H1 (cell line): ENCODE measurements around the gene FMNL1. TPM values are rescaled to one million over a fixed set of nuclear protein-coding genes. Genes with fewer than 3 reads are reported as not detected.

ENCODE experiments used
- CTCF ChIA-PET: fragments of 300-600 bp; sonication (Branson Sonifier 250); formaldehyde crosslinking; loops from one replicate; lab custom pipeline; 2021; ENCODE audit not compliant: partially characterized antibody; lab: Charles Lee
- POLR2A ChIA-PET: fragments of 300-600 bp; sonication (Branson Sonifier 250); formaldehyde crosslinking; loops from one replicate; lab custom pipeline; 2021; ENCODE audit warnings: inconsistent platforms; ENCODE audit not compliant: partially characterized antibody; lab: Charles Lee
- DNase-seq, 2 experiments: peaks; one replicate each; pipeline versions ENCODE4 v3.0.0 to v3.0.0-alpha.2; 2010 to 2022; ENCODE audit warnings: low spot score in 2 of 2, low read depth in 1 of 2, mixed read lengths in 1 of 2
- FAIRE-seq: peaks from 2 replicates; lab custom pipeline; 2011; peaks lifted over from hg19 to GRCh38; lab: Jason Lieb, UNC
- H2AFZ ChIP-seq: 2 replicates; pipeline ENCODE4 v1.8.1; 2012; ENCODE audit warnings: low read length, inconsistent platforms
- H2AK5ac ChIP-seq: 2 replicates; pipeline ENCODE4 v1.6.1; 2013; ENCODE audit warnings: low read depth, low read length
- H2BK120ac ChIP-seq: replicated peaks from 2 replicates; pipeline ENCODE3; 2013; ENCODE audit warnings: low read depth, low read length, inconsistent platforms
- H2BK12ac ChIP-seq: 2 replicates; pipeline ENCODE4 v1.6.1; 2013; ENCODE audit warnings: low read depth, low read length
- H2BK15ac ChIP-seq: 2 replicates; pipeline ENCODE4 v1.6.1; 2013; ENCODE audit warnings: low read length
- H2BK20ac ChIP-seq: 2 replicates; pipeline ENCODE4 v1.6.1; 2013; ENCODE audit warnings: low read length
- H2BK5ac ChIP-seq: 2 replicates; pipeline ENCODE4 v1.6.1; 2013; ENCODE audit warnings: low read depth, low read length
- H3K14ac ChIP-seq: 2 replicates; pipeline ENCODE4 v1.6.1; 2013; ENCODE audit warnings: inconsistent platforms; ENCODE audit not compliant: insufficient read length
- H3K18ac ChIP-seq: 2 replicates; pipeline ENCODE4 v1.6.1; 2013; ENCODE audit warnings: low read length; ENCODE audit errors: extremely low read depth
- H3K23ac ChIP-seq: 2 replicates; pipeline ENCODE4 v1.6.1; 2013; ENCODE audit warnings: inconsistent platforms; ENCODE audit not compliant: insufficient read length
- H3K23me2 ChIP-seq: 2 replicates; pipeline ENCODE4 v1.6.1; 2013; ENCODE audit warnings: low read depth, low read length
- H3K27ac ChIP-seq: 2 replicates; pipeline ENCODE4 v1.6.1; 2011; ENCODE audit warnings: low read depth, low read length, inconsistent platforms
- H3K27me3 ChIP-seq, 4 experiments: replicated peaks in 1 of 4; 1 replicate in 1 of 4; 2 replicates in 3 of 4; pipeline versions ENCODE4 v1.6.1 to v1.8.1; 2011 to 2013; ENCODE audit warnings: low read length in 3 of 4, mild to moderate bottlenecking in 3 of 4, inconsistent platforms in 2 of 4, mixed read lengths in 2 of 4, moderate library complexity in 1 of 4; ENCODE audit not compliant: control insufficient read depth in 3 of 4, insufficient read depth in 3 of 4; ENCODE audit errors: extremely low read depth in 1 of 4
- H3K36me3 ChIP-seq, 4 experiments: 2 replicates each; pipeline versions ENCODE4 v1.6.1 to v1.8.1; 2011 to 2013; ENCODE audit warnings: mild to moderate bottlenecking in 4 of 4, low read length in 3 of 4, moderate library complexity in 2 of 4, control low read depth in 1 of 4, inconsistent platforms in 1 of 4; ENCODE audit not compliant: insufficient read depth in 4 of 4, control insufficient read depth in 2 of 4
- H3K4ac ChIP-seq: replicated peaks from 2 replicates; pipeline ENCODE3; 2013; ENCODE audit warnings: low read length, low read depth, mixed read lengths, inconsistent platforms; ENCODE audit not compliant: insufficient read length
- H3K4me1 ChIP-seq, 4 experiments: replicated peaks in 1 of 4; 1 replicate in 1 of 4; 2 replicates in 3 of 4; pipeline versions ENCODE4 v1.6.1 to v1.8.1; 2011 to 2013; ENCODE audit warnings: low read length in 3 of 4, inconsistent platforms in 2 of 4, mixed read lengths in 1 of 4; ENCODE audit not compliant: insufficient read depth in 4 of 4, control insufficient read depth in 3 of 4
- H3K4me2 ChIP-seq, 2 experiments: 2 replicates each; pipeline versions ENCODE4 v1.6.1 to v1.8.1; 2011 to 2013; ENCODE audit warnings: low read depth in 2 of 2, low read length in 2 of 2, control low read depth in 1 of 2, inconsistent platforms in 1 of 2, mild to moderate bottlenecking in 1 of 2; ENCODE audit not compliant: insufficient read depth in 1 of 2
- H3K4me3 ChIP-seq, 4 experiments: fragments of 200-600, 300-600 bp in 1 of 4; sonication (generic), shearing (Covaris generic), sonication (Bioruptor Twin) in 1 of 4; 2 replicates each; pipeline versions ENCODE4 v1.5.1 to v1.8.1; 2011 to 2016; ENCODE audit warnings: low read length in 4 of 4, low read depth in 3 of 4, control low read depth in 2 of 4, inconsistent platforms in 2 of 4, mild to moderate bottlenecking in 2 of 4, mixed read lengths in 1 of 4, moderate library complexity in 1 of 4; ENCODE audit not compliant: insufficient read depth in 2 of 4; ENCODE audit errors: extremely low read depth in 1 of 4
- H3K56ac ChIP-seq: replicated peaks from 2 replicates; pipeline ENCODE3; 2013; ENCODE audit warnings: low read depth, mild to moderate bottlenecking, mixed read lengths, low read length, inconsistent platforms; ENCODE audit not compliant: insufficient read length
- H3K79me1 ChIP-seq: 2 replicates; pipeline ENCODE4 v1.6.1; 2013; ENCODE audit warnings: low read depth, low read length, control low read depth
- H3K79me2 ChIP-seq, 2 experiments: 2 replicates each; pipeline versions ENCODE4 v1.6.1 to v1.8.1; 2012 to 2013; ENCODE audit warnings: low read length in 2 of 2, mild to moderate bottlenecking in 2 of 2, inconsistent platforms in 1 of 2; ENCODE audit not compliant: insufficient read depth in 2 of 2, control insufficient read depth in 1 of 2
- H3K9ac ChIP-seq, 4 experiments: replicated peaks in 1 of 4; 1 replicate in 1 of 4; 2 replicates in 3 of 4; pipeline versions ENCODE4 v1.6.1 to v1.8.1; 2011 to 2013; ENCODE audit warnings: low read depth in 3 of 4, low read length in 3 of 4, control low read depth in 2 of 4, mild to moderate bottlenecking in 2 of 4, moderate library complexity in 2 of 4, inconsistent platforms in 1 of 4; ENCODE audit errors: extremely low read depth in 1 of 4
- H3K9me3 ChIP-seq, 2 experiments: 2 replicates each; pipeline versions ENCODE4 v1.6.1 to v1.8.1; 2012 to 2013; ENCODE audit warnings: mild to moderate bottlenecking in 2 of 2, moderate library complexity in 2 of 2, control low read depth in 1 of 2, inconsistent platforms in 1 of 2, low read depth in 1 of 2, low read length in 1 of 2, mixed read lengths in 1 of 2; ENCODE audit not compliant: insufficient read depth in 2 of 2
- H4K20me1 ChIP-seq, 2 experiments: replicated peaks in 1 of 2; 2 replicates each; pipeline versions ENCODE3 to v1.8.1; 2011 to 2013; ENCODE audit warnings: inconsistent platforms in 2 of 2, low read length in 2 of 2, mild to moderate bottlenecking in 1 of 2; ENCODE audit not compliant: insufficient read depth in 2 of 2, control insufficient read depth in 1 of 2
- H4K5ac ChIP-seq: 2 replicates; pipeline ENCODE4 v1.6.1; 2013; ENCODE audit warnings: low read length, low read depth, mixed read lengths, inconsistent platforms; ENCODE audit not compliant: insufficient read length
- H4K8ac ChIP-seq: 2 replicates; pipeline ENCODE4 v1.8.0; 2013; ENCODE audit warnings: mild to moderate bottlenecking, moderate library complexity, low read length, inconsistent platforms; ENCODE audit not compliant: insufficient read depth; ENCODE audit errors: extremely low read depth
- H4K91ac ChIP-seq: replicated peaks from 2 replicates; pipeline ENCODE3; 2013; ENCODE audit warnings: low read length, mixed read lengths, inconsistent platforms; ENCODE audit not compliant: insufficient read length
- WGBS, 2 experiments: shearing (Covaris generic) in 1 of 2; methylation state at CpG; one replicate each; pipeline versions ENCODE4 v1.1.6 to v1.1.7; 2013 to 2015; ENCODE audit warnings: low lambda C conversion rate in 2 of 2, mixed read lengths in 2 of 2, inconsistent platforms in 1 of 2, low coverage in 1 of 2, missing lambda C conversion rate in 1 of 2; ENCODE audit not compliant: insufficient replicate concordance in 2 of 2, insufficient coverage in 1 of 2, insufficient read length in 1 of 2; ENCODE audit errors: extremely low coverage in 1 of 2, missing lambda C conversion rate in 1 of 2; 5-methylcytosine and 5-hydroxymethylcytosine counted together
- polyA plus RNA-seq, 7 experiments: library from polyadenylated mRNA; depleted of rRNA in 3 of 7; stranded (reverse) in 5 of 7; unstranded in 2 of 7; fragments of >200 nt in 5 of 7; fragments of 200-250 nt in 2 of 7; gene quantifications; 1 replicate in 5 of 7; 2 replicates in 1 of 7; 4 replicates in 1 of 7; pipeline versions ENCODE4 v1.2.1 to v1.2.3, GENCODE V29; 2011 to 2013; ENCODE audit warnings: missing spikeins in 2 of 7, mixed read lengths in 2 of 7
- total RNA-seq: library from RNA; stranded (reverse); fragmentation: NEBNext Ultra II Directional; extraction: Animal tissue kit (Norgen Biotek cat#: 25700); gene quantifications from 2 replicates; pipeline ENCODE4 v1.2.1, GENCODE V29; 2021

FMNL1 gene
- total and polyA plus RNA-seq, 2 of the 8 experiments (the other 6 are each of a cell fraction or from before 2014, with no cell fraction given): 2.5 to 8.6 TPM

DNA sequence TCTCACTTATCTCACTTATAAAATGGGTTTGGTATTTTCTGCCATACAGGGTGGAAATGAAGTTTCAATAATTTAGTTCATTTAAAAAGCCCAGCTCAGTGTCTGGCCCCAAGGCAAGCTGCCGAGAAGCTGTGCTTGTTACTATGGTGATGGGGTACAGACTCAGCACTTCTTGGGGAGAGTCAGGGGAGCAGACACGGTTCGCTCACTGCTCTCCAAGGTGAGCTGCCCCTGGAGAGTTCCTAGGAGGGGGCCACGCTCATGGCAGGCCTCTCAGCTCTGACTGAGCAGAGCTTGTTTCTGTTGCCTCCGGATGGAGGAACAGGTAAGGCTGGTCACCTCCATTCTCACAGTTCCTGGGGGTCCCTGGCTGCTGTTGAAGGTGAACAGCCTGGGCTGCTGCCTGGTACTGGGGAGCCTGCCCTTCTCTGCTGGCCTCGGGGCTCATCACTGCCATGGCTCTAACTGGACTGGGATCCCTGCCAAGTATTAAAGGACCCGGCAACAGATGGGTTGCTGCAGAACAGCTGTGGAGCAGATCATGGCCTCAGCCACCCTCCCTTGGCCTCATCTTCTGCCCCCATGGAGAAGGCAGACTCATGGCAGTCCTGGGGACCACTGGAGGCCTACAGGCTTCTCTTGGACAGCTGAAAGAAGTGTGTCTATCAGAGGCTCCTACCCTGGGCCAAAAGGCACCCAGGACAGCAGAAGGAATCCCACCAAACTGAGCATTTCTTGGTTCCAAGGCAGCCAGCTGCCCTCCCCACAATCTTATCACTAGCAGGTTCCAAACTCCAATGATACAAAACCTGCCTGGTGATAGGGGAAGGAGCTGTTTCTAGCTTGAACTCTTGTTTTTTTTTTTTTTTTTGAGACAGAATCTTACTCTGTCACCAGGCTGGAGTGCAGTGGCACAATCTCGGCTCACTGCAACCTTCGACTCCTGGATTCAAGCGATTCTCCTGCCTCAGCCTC is 66.1 kb downstream of the FMNL1 start:
- Histone ChIP-seq H2BK12ac (no peak overlapping the region), H4K8ac (no peak overlapping the region), H2BK20ac (no peak overlapping the region), H3K79me2 (no peaks in the 10 kb centered on the region), H3K4me1 (no peaks in the 10 kb centered on the region), H3K36me3 (peaks cover 0 to 12% (median 9%) of the 10 kb centered on the region in 4 experiments; a peak in 2 of 8 replicates), H2BK15ac (no peak overlapping the region), H3K23ac (no peak overlapping the region), H4K5ac (no peak overlapping the region), H3K27ac (no peak overlapping the region), H3K79me1 (peaks cover 6% of the 10 kb centered on the region), H3K14ac (no peak overlapping the region), H3K23me2 (no peaks in the 10 kb centered on the region), H2BK120ac (no peak overlapping the region), H4K20me1 (peaks cover 0 to 3% of the 10 kb centered on the region in 2 experiments), H3K4ac (no peak overlapping the region), H3K4me3 (no peak overlapping the region), H3K9ac (no peak overlapping the region), H4K91ac (no peak overlapping the region), H3K4me2 (no peak overlapping the region), H3K9me3 (no peaks in the 10 kb centered on the region), H2BK5ac (no peak overlapping the region), H2AFZ (no peak overlapping the region), H3K18ac (no peak overlapping the region), H2AK5ac (no peak overlapping the region), H3K56ac (no peak overlapping the region), H3K27me3 (no peaks in the 10 kb centered on the region)
- ChIA-PET CTCF (interaction anchor here (0.6 to 29.1 kb wide), 12 partner anchors 14 to 139 kb away, joined by 3 to 579 read pairs (median 4); partner anchors contain the start of gene MAP3K14), POLR2A (interaction anchor here (0.7 to 2.0 kb wide), 7 partner anchors 11 to 127 kb away, joined by 3 to 5 read pairs (median 3); partner anchors contain the start of genes HEXIM2 and MAP3K14)
- DNase-seq (no peak), FAIRE-seq (no peak)
- 94% methylated on average over 10 of the region's 10 CpGs; no CpG with 5 or more reads in 1 of the 2 experiments for WGBS, 2 experiments
